ENCODE measurements around the gene SNF8.

SNF8 gene

DNA sequence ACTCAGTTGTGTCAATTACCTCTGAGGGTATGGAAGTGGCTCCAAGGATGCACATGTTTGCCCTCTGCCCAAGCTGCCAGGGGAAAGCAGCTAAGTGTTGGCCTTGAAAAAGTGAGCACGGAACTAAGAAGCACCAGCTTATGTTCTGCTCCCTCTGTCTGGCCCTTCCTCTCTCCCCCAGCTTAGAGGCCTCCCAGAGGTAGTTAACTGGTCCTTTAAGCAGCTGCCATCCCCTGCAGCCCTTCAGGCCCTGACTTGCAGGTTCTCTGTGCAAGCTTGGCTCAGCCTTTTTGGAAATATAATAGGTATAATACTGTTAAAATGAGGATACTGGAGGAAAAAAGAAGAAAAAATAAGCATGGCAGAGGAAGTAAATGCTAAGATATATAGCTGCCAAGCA lies 43.4 kb downstream of the SNF8 start:
- Histone ChIP-seq H3K9me3 (ENCODE audit: control insufficient read depth, insufficient read depth, low read depth, low read length) (no peaks in the 10 kb centered on the region), H3K27ac (ENCODE audit: extremely low read depth, low read depth, low read length) (no peak overlapping the region), H3K4me1 (ENCODE audit: control insufficient read depth, insufficient read depth, low read length) (no peaks in the 10 kb centered on the region), H3K36me3 (ENCODE audit: control insufficient read depth in 2 of 2, insufficient read depth in 1 of 2, low read length in 2 of 2) (peaks cover 13 to 20% of the 10 kb centered on the region in 2 experiments), H3K4me3 (ENCODE audit: low read depth, low read length) (no peak overlapping the region)
- POLR2A ChIA-PET, result interaction anchor here (0.8 to 1.0 kb wide), 2 partner anchors 9 to 12 kb away, joined by 3 to 10 read pairs; partner anchors contain the start of gene ATP5MC1
- CTCF ChIA-PET, result interaction anchor here (1.3 kb wide), 1 partner anchor 131 kb away, joined by 4 read pairs; no protein-coding TSS in a partner anchor
- 0 out of 2 replicates have a peak, but pooled peaks have one; percentile 15 for TF ChIP-seq ZBTB17 (tag by site-specific recombination; IDR thresholded peaks at IDR 0.05)
- no peak for TF ChIP-seq SETDB1 (IDR thresholded peaks at IDR 0.05; ENCODE audit: insufficient read length, low read length)

DNA sequence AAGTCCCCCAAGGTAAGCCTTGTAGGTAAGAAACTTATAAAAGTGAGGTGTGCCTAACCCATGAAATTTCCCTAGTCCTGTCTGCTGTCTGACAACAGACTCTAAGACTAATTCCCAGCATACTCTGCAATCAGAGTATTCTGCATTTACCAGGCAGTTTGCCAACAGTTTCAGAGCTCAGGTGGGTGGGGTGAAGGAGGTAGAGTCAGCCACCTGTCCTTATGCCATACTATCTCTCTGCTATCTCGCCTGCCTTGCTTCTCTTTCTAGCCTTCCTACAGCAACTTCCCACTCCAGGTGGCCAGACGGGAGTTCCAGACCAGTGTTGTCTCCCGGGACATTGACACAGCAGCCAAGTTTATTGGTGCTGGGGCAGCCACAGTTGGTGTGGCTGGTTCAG lies 49.8 kb downstream of the SNF8 start:
- Histone ChIP-seq H3K27ac (ENCODE audit: extremely low read depth, low read depth, low read length) (no peak overlapping the region), H3K36me3 (ENCODE audit: control insufficient read depth in 2 of 2, insufficient read depth in 1 of 2, low read length in 2 of 2) (peaks cover 16 to 40% of the 10 kb centered on the region in 2 experiments), H3K9me3 (ENCODE audit: control insufficient read depth, insufficient read depth, low read depth, low read length) (no peaks in the 10 kb centered on the region), H3K4me3 (ENCODE audit: low read depth, low read length) (no peak overlapping the region), H3K4me1 (ENCODE audit: control insufficient read depth, insufficient read depth, low read length) (0 out of 2 replicates have a peak, but pooled peaks cover 3% of the 10 kb centered on the region)
- POLR2A ChIA-PET, result interaction anchor here (5.1 kb wide), 1 partner anchor 11 kb away, joined by 106 read pairs; the partner anchor contains the start of gene UBE2Z
- TF ChIP-seq ZNF600 (tag by site-specific recombination; IDR thresholded peaks at IDR 0.05) (peak; percentile 21; the same call in 1 of the 2 replicates), OSR2 (tag by site-specific recombination; IDR thresholded peaks at IDR 0.05) (no peak), EGR2 (tag by site-specific recombination; IDR thresholded peaks at IDR 0.05; ENCODE audit: low read depth) (peak; percentile 59)
- CTCF ChIA-PET, result interaction anchor here (1.0 to 2.0 kb wide), 4 partner anchors 8 to 138 kb away, joined by 3 to 12 read pairs (median 8); no protein-coding TSS in a partner anchor

DNA sequence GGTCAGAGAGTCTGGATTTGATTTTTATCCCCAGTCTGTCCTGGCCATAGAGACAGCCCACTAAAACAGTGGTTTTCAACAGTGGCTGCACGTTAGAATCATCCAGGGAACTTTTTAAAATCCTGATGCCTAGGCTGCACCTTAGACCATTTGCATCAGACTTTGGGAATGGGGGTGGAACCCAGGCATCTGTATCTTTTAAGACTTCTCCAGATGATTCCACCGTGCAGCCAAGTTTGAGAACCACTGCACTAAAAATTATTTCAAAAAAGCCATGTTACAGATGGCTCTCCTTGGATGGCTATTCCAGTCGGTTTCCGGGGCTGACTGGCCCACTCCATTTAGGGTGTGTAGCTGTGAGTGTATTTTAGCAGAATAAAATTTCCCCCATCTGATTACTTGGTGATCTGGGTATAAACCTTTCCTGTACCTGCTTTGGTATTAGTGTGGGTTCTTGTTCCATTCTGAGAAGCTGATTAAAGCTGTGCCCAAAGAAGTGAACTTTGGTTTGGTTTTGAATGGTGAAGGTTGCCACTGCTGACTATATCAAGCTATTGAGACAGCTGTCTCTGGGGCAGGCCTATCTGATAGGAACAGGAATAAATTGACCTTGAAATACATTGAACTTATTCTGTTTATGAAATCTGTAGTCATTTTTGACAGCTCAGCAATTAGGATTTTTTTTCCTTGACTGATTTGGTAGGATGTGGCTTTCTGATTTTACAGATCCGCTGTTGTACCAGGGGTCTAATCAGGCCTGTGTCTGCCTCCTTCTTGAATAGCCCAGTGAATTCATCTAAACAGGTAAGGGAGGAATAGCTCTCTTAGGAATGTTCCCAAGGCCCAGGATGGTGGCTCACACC lies 50.8 kb downstream of the SNF8 start:
- peak overlapping the region; percentile 83 for H3K4me3 ChIP-seq (ENCODE audit: low read depth, low read length)
- 0 out of 2 replicates have a peak, but pooled peaks cover 3% of the 10 kb centered on the region for H3K4me1 ChIP-seq (ENCODE audit: control insufficient read depth, insufficient read depth, low read length)
- ChIA-PET POLR2A (interaction anchor here (0.5 to 5.1 kb wide), 9 partner anchors 10 to 139 kb away, joined by 3 to 106 read pairs (median 11); partner anchors contain the start of genes IGF2BP1, SNF8 and UBE2Z), CTCF (interaction anchor here (0.6 to 3.6 kb wide), 13 partner anchors 10 to 222 kb away, joined by 3 to 21 read pairs (median 5); partner anchors contain the start of gene UBE2Z)
- no peak for TF ChIP-seq ZNF677 (tag by site-specific recombination; IDR thresholded peaks at IDR 0.05)
- TF ChIP-seq ZBTB20 (tag by site-specific recombination; IDR thresholded peaks at IDR 0.05), result peak; percentile 93
- H3K27ac ChIP-seq (ENCODE audit: extremely low read depth, low read depth, low read length), result peak overlapping the region; percentile 54; the same call in 1 of the 2 replicates
- peaks cover 16 to 40% of the 10 kb centered on the region in 2 experiments for H3K36me3 ChIP-seq (ENCODE audit: control insufficient read depth in 2 of 2, insufficient read depth in 1 of 2, low read length in 2 of 2)
- no peaks in the 10 kb centered on the region for H3K9me3 ChIP-seq (ENCODE audit: control insufficient read depth, insufficient read depth, low read depth, low read length)

DNA sequence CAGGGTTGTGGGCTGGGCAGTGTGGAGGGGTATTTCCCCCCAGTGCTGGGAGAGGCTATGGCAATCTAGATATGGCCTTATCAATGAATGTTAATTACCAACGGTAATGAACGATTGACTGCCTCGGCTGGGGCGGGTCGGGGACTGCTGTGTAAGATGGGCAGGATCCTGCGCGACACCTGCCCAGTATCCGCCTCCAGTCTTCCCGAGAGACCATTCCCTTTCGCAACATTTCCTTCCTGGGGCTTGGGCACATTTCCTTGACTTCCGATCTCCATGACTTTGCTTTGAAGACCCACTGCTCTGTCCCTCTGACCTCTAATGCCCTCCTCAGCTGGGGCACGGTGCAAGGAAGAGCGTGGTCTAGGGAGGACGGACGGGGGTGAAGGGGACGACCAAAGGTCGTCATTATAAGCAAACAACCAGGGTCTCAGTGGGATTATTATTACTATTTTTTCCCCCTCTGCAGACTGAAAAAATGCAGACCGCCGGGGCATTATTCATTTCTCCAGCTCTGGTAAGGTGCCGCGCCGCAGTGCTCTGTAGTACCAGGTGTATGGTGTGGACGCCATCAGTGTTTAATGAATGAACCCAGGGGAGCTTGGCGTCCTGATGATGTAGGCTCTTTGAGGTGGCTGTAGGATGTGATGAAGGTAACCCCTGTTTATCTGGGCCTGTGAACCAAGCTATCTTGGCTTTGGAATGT lies 51.5 kb downstream of the SNF8 start:
- Histone ChIP-seq H3K36me3 (ENCODE audit: control insufficient read depth in 2 of 2, insufficient read depth in 1 of 2, low read length in 2 of 2) (peaks cover 16 to 36% of the 10 kb centered on the region in 2 experiments), H3K4me3 (ENCODE audit: low read depth, low read length) (peak overlapping the region; percentile 83), H3K27ac (ENCODE audit: extremely low read depth, low read depth, low read length) (peak overlapping the region; percentile 54; the same call in 1 of the 2 replicates), H3K4me1 (ENCODE audit: control insufficient read depth, insufficient read depth, low read length) (0 out of 2 replicates have a peak, but pooled peaks cover 3% of the 10 kb centered on the region), H3K9me3 (ENCODE audit: control insufficient read depth, insufficient read depth, low read depth, low read length) (no peaks in the 10 kb centered on the region)
- POLR2A ChIA-PET, result interaction anchor here (0.5 to 5.1 kb wide), 31 partner anchors 8 to 845 kb away, joined by 3 to 106 read pairs (median 4); partner anchors contain the start of genes IGF2BP1, NFE2L1, PHB1 and SNF8
- CTCF ChIA-PET, result interaction anchor here (0.6 to 3.6 kb wide), 12 partner anchors 9 to 221 kb away, joined by 3 to 21 read pairs (median 4); partner anchors contain the start of gene UBE2Z
- TF ChIP-seq, protein P1, sequence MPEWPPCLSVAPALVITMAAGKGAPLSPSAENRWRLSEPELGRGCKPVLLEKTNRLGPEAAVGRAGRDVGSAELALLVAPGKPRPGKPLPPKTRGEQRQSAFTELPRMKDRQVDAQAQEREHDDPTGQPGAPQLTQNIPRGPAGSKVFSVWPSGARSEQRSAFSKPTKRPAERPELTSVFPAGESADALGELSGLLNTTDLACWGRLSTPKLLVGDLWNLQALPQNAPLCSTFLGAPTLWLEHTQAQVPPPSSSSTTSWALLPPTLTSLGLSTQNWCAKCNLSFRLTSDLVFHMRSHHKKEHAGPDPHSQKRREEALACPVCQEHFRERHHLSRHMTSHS (tag by site-specific recombination; IDR thresholded peaks at IDR 0.05), result no peak
- TF ChIP-seq SP3 (tag by site-specific recombination; IDR thresholded peaks at IDR 0.05) (no peak), HOXA7 (CRISPR knock-in tag; IDR thresholded peaks at IDR 0.05; ENCODE audit: borderline replicate concordance) (no peak), ZNF112 (tag by site-specific recombination; IDR thresholded peaks at IDR 0.05) (no peak), ZNF48 (tag by site-specific recombination; IDR thresholded peaks at IDR 0.05) (no peak), ZNF670 (tag by site-specific recombination; IDR thresholded peaks at IDR 0.05; ENCODE audit: low read depth) (no peak), ZNF292 (tag by site-specific recombination; IDR thresholded peaks at IDR 0.05; ENCODE audit: borderline replicate concordance, low read depth) (no peak), SALL2 (tag by site-specific recombination; IDR thresholded peaks at IDR 0.05; ENCODE audit: borderline replicate concordance) (no peak)
- TF ChIP-seq, protein P2, sequence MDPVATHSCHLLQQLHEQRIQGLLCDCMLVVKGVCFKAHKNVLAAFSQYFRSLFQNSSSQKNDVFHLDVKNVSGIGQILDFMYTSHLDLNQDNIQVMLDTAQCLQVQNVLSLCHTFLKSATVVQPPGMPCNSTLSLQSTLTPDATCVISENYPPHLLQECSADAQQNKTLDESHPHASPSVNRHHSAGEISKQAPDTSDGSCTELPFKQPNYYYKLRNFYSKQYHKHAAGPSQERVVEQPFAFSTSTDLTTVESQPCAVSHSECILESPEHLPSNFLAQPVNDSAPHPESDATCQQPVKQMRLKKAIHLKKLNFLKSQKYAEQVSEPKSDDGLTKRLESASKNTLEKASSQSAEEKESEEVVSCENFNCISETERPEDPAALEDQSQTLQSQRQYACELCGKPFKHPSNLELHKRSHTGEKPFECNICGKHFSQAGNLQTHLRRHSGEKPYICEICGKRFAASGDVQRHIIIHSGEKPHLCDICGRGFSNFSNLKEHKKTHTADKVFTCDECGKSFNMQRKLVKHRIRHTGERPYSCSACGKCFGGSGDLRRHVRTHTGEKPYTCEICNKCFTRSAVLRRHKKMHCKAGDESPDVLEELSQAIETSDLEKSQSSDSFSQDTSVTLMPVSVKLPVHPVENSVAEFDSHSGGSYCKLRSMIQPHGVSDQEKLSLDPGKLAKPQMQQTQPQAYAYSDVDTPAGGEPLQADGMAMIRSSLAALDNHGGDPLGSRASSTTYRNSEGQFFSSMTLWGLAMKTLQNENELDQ (tag by site-specific recombination; IDR thresholded peaks at IDR 0.05; ENCODE audit: low read depth), result no peak
- TF ChIP-seq, protein P3, sequence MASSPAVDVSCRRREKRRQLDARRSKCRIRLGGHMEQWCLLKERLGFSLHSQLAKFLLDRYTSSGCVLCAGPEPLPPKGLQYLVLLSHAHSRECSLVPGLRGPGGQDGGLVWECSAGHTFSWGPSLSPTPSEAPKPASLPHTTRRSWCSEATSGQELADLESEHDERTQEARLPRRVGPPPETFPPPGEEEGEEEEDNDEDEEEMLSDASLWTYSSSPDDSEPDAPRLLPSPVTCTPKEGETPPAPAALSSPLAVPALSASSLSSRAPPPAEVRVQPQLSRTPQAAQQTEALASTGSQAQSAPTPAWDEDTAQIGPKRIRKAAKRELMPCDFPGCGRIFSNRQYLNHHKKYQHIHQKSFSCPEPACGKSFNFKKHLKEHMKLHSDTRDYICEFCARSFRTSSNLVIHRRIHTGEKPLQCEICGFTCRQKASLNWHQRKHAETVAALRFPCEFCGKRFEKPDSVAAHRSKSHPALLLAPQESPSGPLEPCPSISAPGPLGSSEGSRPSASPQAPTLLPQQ (tag by site-specific recombination; IDR thresholded peaks at IDR 0.05), result no peak

Measured in HEK293 (cell line).